ENCODE data around the gene OR10H5. TPM values are rescaled to one million over a fixed set of nuclear protein-coding genes. Genes with fewer than 3 reads are reported as not detected.
"Not testable (repeated sequence)": the region's sequence is repeated elsewhere in the genome, so short reads cannot be mapped to it uniquely, and the experiment has no call there.

The OR10H5 gene
- total and polyA plus RNA-seq, 11 donors: not detected

DNA sequence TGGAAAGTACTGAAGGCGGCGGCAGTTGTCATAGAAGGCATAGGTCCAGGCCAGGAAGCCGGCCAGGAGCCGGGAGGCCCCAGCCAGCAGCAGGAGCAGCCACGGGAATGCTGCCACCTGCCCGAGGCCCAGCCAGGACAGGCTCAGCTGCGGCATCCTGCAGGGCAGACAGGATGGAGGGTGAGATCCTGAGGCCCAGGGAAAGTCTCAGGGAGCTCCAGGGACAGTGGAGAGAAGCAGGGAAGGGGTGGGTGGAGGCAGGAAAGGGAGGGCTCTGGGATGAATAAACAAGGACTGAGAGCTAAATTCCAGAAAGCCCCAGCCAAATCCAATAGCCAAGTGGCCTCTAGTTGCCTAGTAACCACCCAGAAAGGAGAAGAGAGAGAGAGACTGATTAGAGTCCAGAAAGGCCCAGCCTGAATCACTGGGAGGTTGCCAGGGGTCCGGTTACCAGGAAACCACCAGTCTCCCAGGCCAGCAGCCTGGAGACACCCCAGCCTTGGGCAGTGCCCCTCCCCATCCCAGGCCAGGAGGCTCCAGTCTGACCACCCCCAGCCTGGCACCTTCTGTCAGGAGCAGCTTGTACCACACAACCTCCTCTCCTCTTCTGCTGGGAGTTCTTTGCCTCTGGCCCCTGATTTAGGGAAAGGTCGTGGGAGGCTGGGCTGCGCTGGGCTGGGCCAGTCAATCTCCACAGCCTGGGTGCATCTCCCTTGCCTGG, 7.5 kb upstream of the OR10H5 start:
- 4 to 24% (median 19%) methylated on average over 10 of the region's 10 CpGs for WGBS, 4 donors
- ATAC-seq (peak; percentile 84 to 96 (median 91)), DNase-seq (peak; percentile 79 to 89 (median 82))
- H3K27ac ChIP-seq: peak overlapping the region; percentile 4 to 86 (median 63)
- H3K9me3 ChIP-seq: no peaks in the 10 kb centered on the region
- intact Hi-C loops (cut with DNase I): loop anchor here in 2 of 10 donors (5.0 to 10.0 kb wide), 2 partner anchors 105 to 108 kb away; partner anchors contain the start of gene CYP4F12 (in 2 of the 2)
- H3K36me3 ChIP-seq: no peaks in the 10 kb centered on the region
- H3K4me3 ChIP-seq: peak overlapping the region in 9 of 12 donors; percentile 18 to 50 (median 32)
- peaks cover 0 to 28% (median 15%) of the 10 kb centered on the region in 12 donors for H3K4me1 ChIP-seq
- peaks cover 0 to 6% (median 0%) of the 10 kb centered on the region in 9 donors for H3K27me3 ChIP-seq
- TF ChIP-seq, protein P1, sequence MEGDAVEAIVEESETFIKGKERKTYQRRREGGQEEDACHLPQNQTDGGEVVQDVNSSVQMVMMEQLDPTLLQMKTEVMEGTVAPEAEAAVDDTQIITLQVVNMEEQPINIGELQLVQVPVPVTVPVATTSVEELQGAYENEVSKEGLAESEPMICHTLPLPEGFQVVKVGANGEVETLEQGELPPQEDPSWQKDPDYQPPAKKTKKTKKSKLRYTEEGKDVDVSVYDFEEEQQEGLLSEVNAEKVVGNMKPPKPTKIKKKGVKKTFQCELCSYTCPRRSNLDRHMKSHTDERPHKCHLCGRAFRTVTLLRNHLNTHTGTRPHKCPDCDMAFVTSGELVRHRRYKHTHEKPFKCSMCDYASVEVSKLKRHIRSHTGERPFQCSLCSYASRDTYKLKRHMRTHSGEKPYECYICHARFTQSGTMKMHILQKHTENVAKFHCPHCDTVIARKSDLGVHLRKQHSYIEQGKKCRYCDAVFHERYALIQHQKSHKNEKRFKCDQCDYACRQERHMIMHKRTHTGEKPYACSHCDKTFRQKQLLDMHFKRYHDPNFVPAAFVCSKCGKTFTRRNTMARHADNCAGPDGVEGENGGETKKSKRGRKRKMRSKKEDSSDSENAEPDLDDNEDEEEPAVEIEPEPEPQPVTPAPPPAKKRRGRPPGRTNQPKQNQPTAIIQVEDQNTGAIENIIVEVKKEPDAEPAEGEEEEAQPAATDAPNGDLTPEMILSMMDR (IDR thresholded peaks at IDR 0.05): no peak
- no peak for TF ChIP-seq POLR2A (IDR thresholded peaks at IDR 0.05)

DNA sequence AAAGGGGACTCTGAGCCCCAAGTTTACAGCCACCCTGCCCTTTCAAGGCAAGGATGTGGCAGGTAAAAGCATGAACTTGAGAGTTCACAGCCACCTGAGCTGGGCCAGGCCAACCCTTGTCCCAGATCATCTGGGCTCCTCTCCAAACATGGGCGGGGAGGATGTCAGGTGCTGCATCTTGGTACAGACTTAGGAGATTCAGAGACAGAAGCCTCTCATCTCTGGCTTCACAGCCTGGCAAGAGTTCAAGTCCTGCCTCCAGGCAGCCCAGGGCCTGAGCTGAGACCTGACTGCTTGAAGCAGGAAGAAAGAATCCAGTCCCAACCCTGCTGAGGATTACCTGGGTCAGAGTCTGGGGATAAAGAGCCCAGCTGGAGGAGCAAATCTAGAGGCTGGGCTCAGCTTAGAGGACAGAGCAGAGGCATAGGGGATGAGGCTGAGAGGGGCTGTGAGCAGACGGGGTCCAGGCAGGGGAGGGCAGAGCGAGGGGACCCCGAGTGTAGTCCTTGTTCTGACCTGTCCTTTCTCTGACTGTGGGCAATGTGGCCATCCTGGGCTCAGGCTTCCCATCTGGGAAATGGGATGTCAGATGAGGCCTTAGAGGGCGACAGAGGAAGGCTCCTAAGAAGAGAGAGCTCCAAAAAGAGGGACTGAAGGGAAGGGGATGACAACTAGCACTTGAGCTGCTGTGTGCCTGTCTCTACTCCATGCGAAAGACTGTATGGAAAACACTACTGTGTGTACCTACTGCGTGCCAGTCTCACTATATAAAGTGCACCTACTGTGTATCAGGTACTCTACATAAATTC, 6.6 kb upstream of the OR10H5 start:
- intact Hi-C loops (cut with DNase I): no loop called here
- Histone ChIP-seq H3K4me3 (no peak overlapping the region), H3K36me3 (no peaks in the 10 kb centered on the region), H3K9me3 (no peaks in the 10 kb centered on the region), H3K27ac (peak overlapping the region; percentile 4 to 86 (median 60)), H3K4me1 (peaks cover 0 to 28% (median 15%) of the 10 kb centered on the region in 12 donors), H3K27me3 (peaks cover 0 to 4% (median 0%) of the 10 kb centered on the region in 9 donors)
- ATAC-seq (peak in 3 of 4 donors; percentile 16 to 37 (median 31)), DNase-seq (no peak)
- no peak for TF ChIP-seq POLR2A (IDR thresholded peaks at IDR 0.05)
- TF ChIP-seq, protein P1 (IDR thresholded peaks at IDR 0.05): no peak
- WGBS, 4 donors: 76 to 81% (median 79%) methylated on average over 7 of the region's 7 CpGs

DNA sequence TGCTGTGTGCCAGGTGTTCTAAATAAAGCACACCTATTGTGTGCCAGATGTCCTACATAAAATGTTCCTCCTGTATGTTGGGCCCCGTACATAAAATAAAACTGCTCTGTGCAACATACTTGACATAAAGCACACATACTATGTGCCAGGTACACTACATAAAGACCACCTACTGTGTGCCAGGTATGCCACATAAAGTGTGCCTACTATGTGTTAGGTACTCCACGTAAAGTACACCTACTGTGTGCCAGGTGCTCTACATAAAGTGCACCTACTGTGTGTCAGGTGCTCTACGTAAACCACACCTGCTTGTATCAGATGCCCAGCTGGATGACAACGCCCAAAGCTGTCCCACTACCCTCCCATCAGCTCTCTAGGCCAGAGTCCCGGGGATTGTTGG, 5.8 kb upstream of the OR10H5 start:
- no peak overlapping the region for H3K27ac ChIP-seq
- H3K27me3 ChIP-seq: no peaks in the 10 kb centered on the region
- peaks cover 0 to 28% (median 15%) of the 10 kb centered on the region in 12 donors for H3K4me1 ChIP-seq
- WGBS, 4 donors: 78 to 86% (median 80%) methylated on average over 5 of the region's 5 CpGs
- no peak overlapping the region for H3K4me3 ChIP-seq
- intact Hi-C loops (cut with DNase I): no loop called here
- H3K9me3 ChIP-seq: no peaks in the 10 kb centered on the region
- no peaks in the 10 kb centered on the region for H3K36me3 ChIP-seq
- TF ChIP-seq, protein P1 (IDR thresholded peaks at IDR 0.05): no peak
- no peak for TF ChIP-seq POLR2A (IDR thresholded peaks at IDR 0.05)
- DNase-seq (no peak), ATAC-seq (no peak)

GRCh38 chr19:15782211-15782610, 5.2 kb upstream of the OR10H5 start:
- H3K4me1 ChIP-seq: peaks cover 0 to 28% (median 15%) of the 10 kb centered on the region in 12 donors
- no peaks in the 10 kb centered on the region for H3K36me3 ChIP-seq
- ATAC-seq (no peak), DNase-seq (no peak)
- TF ChIP-seq POLR2A (IDR thresholded peaks at IDR 0.05): no peak
- TF ChIP-seq, protein P1 (IDR thresholded peaks at IDR 0.05): no peak
- 71 to 79% (median 72%) methylated on average over 3 of the region's 3 CpGs for WGBS, 4 donors
- intact Hi-C loops (cut with DNase I): no loop called here
- H3K27ac ChIP-seq: no peak overlapping the region
- H3K4me3 ChIP-seq: no peak overlapping the region
- H3K9me3 ChIP-seq: no peaks in the 10 kb centered on the region
- H3K27me3 ChIP-seq: no peaks in the 10 kb centered on the region

DNA sequence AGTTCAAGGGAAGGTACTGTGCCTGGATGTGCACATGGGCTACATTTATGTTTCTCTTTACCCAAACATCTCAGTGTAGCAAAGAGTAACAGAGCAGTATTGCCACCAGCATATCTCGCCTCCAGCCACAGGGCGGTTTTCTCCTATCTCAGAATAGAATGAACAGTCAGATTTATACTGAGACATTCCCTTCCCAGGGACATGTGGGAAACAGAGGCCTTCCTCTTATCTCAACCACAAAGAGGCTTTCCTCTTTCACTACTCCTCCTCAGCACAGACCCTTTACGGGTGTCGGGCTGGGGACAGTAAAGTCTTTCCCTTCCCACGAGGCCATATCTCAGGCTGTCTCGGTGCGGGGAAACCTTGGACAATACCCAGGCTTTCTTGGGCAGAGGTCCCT, 4.6 kb upstream of the OR10H5 start:
- ATAC-seq, DNase-seq: not testable (repeated sequence)

More for the DNA sequence above, 4.6 kb upstream of the OR10H5 start:
- H3K27me3 ChIP-seq; intact Hi-C loops (cut with DNase I); H3K27ac ChIP-seq; H3K36me3 ChIP-seq; H3K4me3 ChIP-seq; H3K9me3 ChIP-seq: not testable (repeated sequence)
- H3K4me1 ChIP-seq: peaks cover 0 to 24% (median 11%) of the 10 kb centered on the region in 12 donors
- WGBS, 4 donors: 37 to 62% (median 40%) methylated on average over 7 of the region's 7 CpGs
